Aorta (tissue), 5 donors: ENCODE results near the gene MITF. TPM values are rescaled to one million over a fixed set of nuclear protein-coding genes. Genes with fewer than 3 reads are reported as not detected.

ENCODE experiments used
- ATAC-seq: fragments of 200-7000 bp; cut with Tn5 transposase; one replicate; pipeline ENCODE4 v1.9.1; 2022; ENCODE audit warnings: moderate library complexity; ENCODE audit not compliant: low FRiP score
- DNase-seq, 2 donors: peaks; one replicate each; pipeline ENCODE4 v3.0.0-alpha.2; 2020
- H3K27ac ChIP-seq, 2 donors: one replicate each; pipeline ENCODE4 v1.5.1; 2013; ENCODE audit warnings: low read length in 2 of 2, mild to moderate bottlenecking in 2 of 2, moderate library complexity in 2 of 2, control low read depth in 1 of 2, inconsistent platforms in 1 of 2, low read depth in 1 of 2
- H3K27me3 ChIP-seq, 2 donors: one replicate each; pipeline ENCODE4 v1.6.1; 2013; ENCODE audit warnings: control low read depth in 1 of 2, low read length in 1 of 2, mild to moderate bottlenecking in 1 of 2, moderate library complexity in 1 of 2; ENCODE audit not compliant: insufficient read depth in 2 of 2, control insufficient read depth in 1 of 2
- H3K36me3 ChIP-seq, 2 donors: one replicate each; pipeline ENCODE4 v1.6.1; 2013; ENCODE audit warnings: control low read depth in 1 of 2, low read length in 1 of 2, mild to moderate bottlenecking in 1 of 2; ENCODE audit not compliant: insufficient read depth in 2 of 2, control insufficient read depth in 1 of 2
- H3K4me1 ChIP-seq, 2 donors: one replicate each; pipeline ENCODE4 v1.6.1; 2013; ENCODE audit warnings: low read length in 2 of 2, control low read depth in 1 of 2, mild to moderate bottlenecking in 1 of 2, moderate library complexity in 1 of 2; ENCODE audit not compliant: insufficient read depth in 2 of 2, control insufficient read depth in 1 of 2
- H3K4me3 ChIP-seq, 2 donors: one replicate each; pipeline ENCODE4 v1.5.1; 2013; ENCODE audit warnings: low read length in 2 of 2, control low read depth in 1 of 2, mild to moderate bottlenecking in 1 of 2
- H3K9me3 ChIP-seq: one replicate; pipeline ENCODE4 v1.6.1; 2013; ENCODE audit warnings: mild to moderate bottlenecking, low read length; ENCODE audit not compliant: control insufficient read depth
- WGBS, 2 donors: extraction: QIAGEN DNeasy Blood & Tissue Kit; methylation state at CpG; one replicate each; pipeline ENCODE4 v1.1.7; 2013; 5-methylcytosine and 5-hydroxymethylcytosine counted together
- intact Hi-C, 2 donors: fragments of 100-400 bp; cut with DNase I; formaldehyde crosslinking; loops; one replicate each; pipeline versions ENCODE4 v1.14.2 to v1.15.0; 2022
- long read RNA-seq, 2 donors: library from polyadenylated mRNA; unstranded; transcript quantifications; one replicate each; pipeline ENCODE4 v2.0.0, GENCODE V29; 2020 to 2021
- polyA plus RNA-seq, 2 donors: library from polyadenylated mRNA; stranded (reverse); fragments of 200-250 nt; gene quantifications; one replicate each; pipeline ENCODE4 v1.2.3, GENCODE V29; 2013
- total RNA-seq, 2 donors: library from RNA; stranded (reverse); fragmentation: NEBNext Ultra II Directional; extraction: Animal tissue kit (Norgen Biotek cat#: 25700); gene quantifications; one replicate each; pipeline ENCODE4 v1.2.1, GENCODE V29; 2021
- donor health status: healthy with polysubstance abuse.
- donor health status: Bipolar disorder and iron deficiency.
- donor health status: DM: no; HTN: no; CAD: no.
- donor health status: DM: no; HTN: no; CAD: no.
- donor health status: DM: yes; HTN: yes; CAD: no.

Gene MITF
- total RNA-seq = 10 to 100 TPM; 28.4 to 30.5 TPM
- polyA plus RNA-seq = 1 to 10 TPM; 4.1 to 6.5 TPM
- long read RNA-seq, donor 1, full-length matches to known transcripts = 72 of 119 reads
- long read RNA-seq, donor 1, partial matches to known transcripts = 25 of 119 reads
- long read RNA-seq, donor 1, other reads (novel, unspliced or antisense) = 22 of 119 reads
- long read RNA-seq, donor 2, full-length matches to known transcripts = 9 of 29 reads
- long read RNA-seq, donor 2, partial matches to known transcripts = 3 of 29 reads
- long read RNA-seq, donor 2, other reads (novel, unspliced or antisense) = 17 of 29 reads

GRCh38 chr3:69739204-69740102 lies at the start of gene MITF:
MITF (plus strand) TSS chr3:69739464; CDS start chr3:69739598, 134 bp downstream.
- WGBS, 2 donors = 0 to 1% methylated on average over 79 to 81 of the region's 81 CpGs
- Histone ChIP-seq H3K4me3 (peak within 1 kb of the TSS; percentile 81 to 93), H3K36me3 (no peaks in the 10 kb centered on the region), H3K4me1 (peaks cover 0 to 4% of the 10 kb centered on the region in 2 donors), H3K9me3 (no peaks in the 10 kb centered on the region), H3K27me3 (no peaks in the 10 kb centered on the region), H3K27ac (peak within 1 kb of the TSS in 1 of 2 donors; percentile 49)
- intact Hi-C loops = loop anchor here (5.0 kb wide), 1 partner anchor 48 kb away; no protein-coding TSS in a partner anchor
- peak; percentile 99 for ATAC-seq
- peak; percentile 96 to 97 for DNase-seq

DNA sequence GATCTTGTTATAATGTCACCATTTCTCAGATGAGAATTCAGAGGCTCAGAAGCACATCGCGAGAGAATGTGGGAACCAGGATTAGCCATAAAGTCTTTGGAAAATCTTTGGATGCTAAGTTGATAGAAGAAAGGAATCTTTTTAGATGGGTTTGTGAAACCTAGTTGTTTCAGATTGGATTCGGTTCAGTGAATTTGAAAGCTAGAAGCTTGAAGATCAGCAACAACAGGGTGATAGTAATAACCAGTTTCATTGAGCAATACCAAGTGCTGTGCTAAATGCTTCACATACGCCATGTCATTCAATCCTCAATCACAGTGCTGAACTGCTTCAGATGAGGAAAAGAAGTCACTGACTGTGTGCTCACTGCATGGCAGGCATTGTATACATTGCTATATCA lies 47.4 kb upstream of the MITF start:
- no peak overlapping the region for H3K4me3 ChIP-seq
- intact Hi-C loops = loop anchor here (2.0 to 5.0 kb wide), 5 partner anchors 99 to 257 kb away; no protein-coding TSS in a partner anchor
- no peaks in the 10 kb centered on the region for H3K27me3 ChIP-seq
- no peaks in the 10 kb centered on the region for H3K36me3 ChIP-seq
- ATAC-seq (no peak), DNase-seq (no peak)
- H3K9me3 ChIP-seq = no peaks in the 10 kb centered on the region
- 76 to 90% methylated on average over 4 of the region's 4 CpGs for WGBS, 2 donors
- H3K4me1 ChIP-seq = no peaks in the 10 kb centered on the region
- H3K27ac ChIP-seq = no peak overlapping the region

DNA sequence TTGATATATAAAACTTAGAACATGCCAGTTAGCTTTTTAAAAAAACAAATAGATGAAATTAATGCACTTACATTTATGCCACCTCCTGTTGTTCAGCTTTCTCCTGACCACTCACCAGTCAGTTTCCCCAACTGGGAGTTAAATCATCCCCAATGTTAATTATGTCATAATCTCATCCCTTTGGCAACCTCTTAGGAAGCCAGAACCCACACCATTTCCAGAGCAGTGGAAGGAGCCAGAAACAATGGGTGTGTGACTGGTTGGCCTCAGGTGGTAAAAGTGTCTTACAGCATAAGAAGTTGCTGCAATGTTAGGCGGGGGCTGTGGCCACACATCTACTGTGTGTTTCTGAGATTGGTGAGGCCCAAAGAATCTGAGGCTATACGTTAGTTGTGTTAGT lies 46.5 kb upstream of the MITF start:
- Histone ChIP-seq H3K4me3 (no peak overlapping the region), H3K36me3 (no peaks in the 10 kb centered on the region), H3K9me3 (no peaks in the 10 kb centered on the region), H3K4me1 (no peaks in the 10 kb centered on the region), H3K27me3 (peaks cover 0 to 3% of the 10 kb centered on the region in 2 donors), H3K27ac (no peak overlapping the region)
- ATAC-seq (no peak), DNase-seq (no peak)
- intact Hi-C loops = loop anchor here (2.0 to 5.0 kb wide), 3 partner anchors 98 to 255 kb away; no protein-coding TSS in a partner anchor
- 95 to 96% methylated on average over 2 of the region's 2 CpGs for WGBS, 2 donors

DNA sequence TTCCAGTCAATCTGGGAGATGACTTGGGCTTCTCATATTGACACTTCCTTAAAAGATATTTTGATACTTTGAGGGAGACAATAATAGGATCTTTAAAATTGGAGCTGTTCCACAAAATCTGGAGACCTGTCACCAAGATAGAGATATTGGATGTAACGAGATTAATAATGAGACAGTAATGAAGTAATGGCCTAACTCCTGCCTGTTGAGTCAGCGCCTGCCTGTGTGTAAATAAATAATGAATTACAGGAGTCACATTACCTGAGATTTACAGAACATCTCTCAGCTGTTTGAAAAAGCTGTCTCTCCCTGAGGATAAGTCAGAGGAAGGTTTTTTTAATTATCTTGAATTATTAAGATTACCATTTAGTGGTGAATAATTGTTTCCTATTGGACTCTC lies 43.8 kb upstream of the MITF start:
- no peak overlapping the region for H3K27ac ChIP-seq
- ATAC-seq = no peak
- 89 to 94% methylated on average over 2 of the region's 2 CpGs for WGBS, 2 donors
- no peaks in the 10 kb centered on the region for H3K4me1 ChIP-seq
- intact Hi-C loops = no loop called here
- no peak for DNase-seq
- no peaks in the 10 kb centered on the region for H3K36me3 ChIP-seq
- H3K27me3 ChIP-seq = peaks cover 0 to 3% of the 10 kb centered on the region in 2 donors
- no peak overlapping the region for H3K4me3 ChIP-seq
- no peaks in the 10 kb centered on the region for H3K9me3 ChIP-seq

- H3K4me1 ChIP-seq = no peaks in the 10 kb centered on the region
- ATAC-seq (no peak), DNase-seq (no peak)
- peaks cover 0 to 3% of the 10 kb centered on the region in 2 donors for H3K27me3 ChIP-seq
- 78 to 79% methylated on average over 4 of the region's 4 CpGs for WGBS, 2 donors
- intact Hi-C loops = no loop called here
- H3K9me3 ChIP-seq = peaks cover 3% of the 10 kb centered on the region
- no peak overlapping the region for H3K4me3 ChIP-seq
- no peak overlapping the region for H3K27ac ChIP-seq
- H3K36me3 ChIP-seq = peaks cover 0 to 2% of the 10 kb centered on the region in 2 donors
These were observed 43.3 kb upstream of the MITF start for GRCh38 chr3:69695933-69696332.

DNA sequence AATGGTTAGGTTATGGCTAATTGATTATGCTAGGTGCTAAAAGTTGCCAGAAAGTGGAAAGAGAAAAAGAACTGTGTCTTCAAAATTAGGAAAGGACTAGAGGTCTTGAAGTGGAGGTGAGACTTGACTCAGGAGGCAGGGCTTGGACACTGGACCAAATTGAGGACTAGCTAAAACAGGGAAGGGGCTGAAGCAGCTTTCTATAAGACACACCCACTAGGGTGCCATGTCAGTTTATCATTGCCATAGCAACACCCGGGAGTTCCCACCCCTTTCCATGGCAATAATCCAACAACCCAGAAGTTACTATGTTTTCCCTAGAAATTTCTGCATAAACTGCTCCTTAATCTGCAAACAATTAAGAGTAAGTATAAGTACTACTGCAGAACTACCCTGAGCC lies 42.9 kb upstream of the MITF start:
- no peak for ATAC-seq

DNA sequence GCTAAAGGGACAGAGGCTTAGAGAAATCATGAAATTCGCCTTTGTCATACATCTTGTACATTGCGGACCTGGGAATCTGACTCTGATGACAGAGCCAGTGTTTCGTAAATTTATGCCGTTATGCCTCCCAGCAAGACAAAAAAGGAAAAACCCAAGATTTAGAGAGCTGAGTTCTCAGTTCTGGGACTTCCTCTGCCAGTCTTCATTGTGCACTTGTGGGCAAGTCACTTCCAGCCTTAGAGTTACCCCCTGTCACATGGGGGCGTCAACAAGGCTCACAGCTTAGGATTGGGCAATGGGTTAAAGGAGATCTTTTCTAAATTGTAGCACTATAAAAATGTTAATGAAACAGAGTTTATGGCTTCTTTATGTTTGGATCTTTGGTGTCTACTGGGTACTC lies 41.9 kb upstream of the MITF start:
- H3K27ac ChIP-seq = no peak overlapping the region
- peaks cover 0 to 3% of the 10 kb centered on the region in 2 donors for H3K27me3 ChIP-seq
- DNase-seq (no peak), ATAC-seq (no peak)
- no peak overlapping the region for H3K4me3 ChIP-seq
- H3K9me3 ChIP-seq = peaks cover 3% of the 10 kb centered on the region
- intact Hi-C loops = no loop called here
- no peaks in the 10 kb centered on the region for H3K4me1 ChIP-seq
- peaks cover 0 to 2% of the 10 kb centered on the region in 2 donors for H3K36me3 ChIP-seq
- WGBS, 2 donors = 67 to 68% methylated on average over 5 of the region's 5 CpGs

More for the DNA sequence above, 42.9 kb upstream of the MITF start:
- peaks cover 0 to 3% of the 10 kb centered on the region in 2 donors for H3K27me3 ChIP-seq
- intact Hi-C loops = no loop called here
- H3K4me1 ChIP-seq = no peaks in the 10 kb centered on the region
- no peak overlapping the region for H3K27ac ChIP-seq
- no peak for DNase-seq
- H3K9me3 ChIP-seq = peaks cover 3% of the 10 kb centered on the region
- peaks cover 0 to 2% of the 10 kb centered on the region in 2 donors for H3K36me3 ChIP-seq
- 21 to 25% methylated on average over 1 of the region's 1 CpG for WGBS, 2 donors
- no peak overlapping the region for H3K4me3 ChIP-seq

DNA sequence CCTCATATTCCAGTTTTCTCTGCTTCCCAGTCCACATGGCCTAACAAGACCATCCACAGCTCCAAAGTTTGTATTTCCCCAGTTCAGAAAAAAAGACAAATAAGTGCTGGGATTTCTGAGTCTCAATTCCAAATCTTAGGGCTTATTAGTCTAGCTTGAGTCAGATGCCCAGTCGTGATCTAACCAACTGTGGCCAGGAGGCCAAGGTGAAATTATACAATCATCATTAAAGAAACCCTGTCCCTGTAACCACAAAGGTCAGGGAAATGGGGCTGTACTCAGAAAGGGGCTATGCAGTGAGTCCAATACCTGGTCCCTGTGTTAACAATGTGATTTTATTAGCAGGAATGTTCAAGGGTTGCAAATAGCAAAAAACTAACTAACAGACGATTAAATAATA lies 40.5 kb upstream of the MITF start:
- WGBS, 2 donors = 88 to 92% methylated on average over 2 of the region's 2 CpGs
- Histone ChIP-seq H3K4me3 (no peak overlapping the region), H3K27ac (no peak overlapping the region), H3K9me3 (peaks cover 3% of the 10 kb centered on the region), H3K4me1 (no peaks in the 10 kb centered on the region), H3K27me3 (peaks cover 0 to 3% of the 10 kb centered on the region in 2 donors), H3K36me3 (peaks cover 0 to 2% of the 10 kb centered on the region in 2 donors)
- ATAC-seq (no peak), DNase-seq (no peak)
- intact Hi-C loops = no loop called here
